ENCODE measurements around the gene ASB6.

The ASB6 gene, protein sequence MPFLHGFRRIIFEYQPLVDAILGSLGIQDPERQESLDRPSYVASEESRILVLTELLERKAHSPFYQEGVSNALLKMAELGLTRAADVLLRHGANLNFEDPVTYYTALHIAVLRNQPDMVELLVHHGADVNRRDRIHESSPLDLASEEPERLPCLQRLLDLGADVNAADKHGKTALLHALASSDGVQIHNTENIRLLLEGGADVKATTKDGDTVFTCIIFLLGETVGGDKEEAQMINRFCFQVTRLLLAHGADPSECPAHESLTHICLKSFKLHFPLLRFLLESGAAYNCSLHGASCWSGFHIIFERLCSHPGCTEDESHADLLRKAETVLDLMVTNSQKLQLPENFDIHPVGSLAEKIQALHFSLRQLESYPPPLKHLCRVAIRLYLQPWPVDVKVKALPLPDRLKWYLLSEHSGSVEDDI

DNA sequence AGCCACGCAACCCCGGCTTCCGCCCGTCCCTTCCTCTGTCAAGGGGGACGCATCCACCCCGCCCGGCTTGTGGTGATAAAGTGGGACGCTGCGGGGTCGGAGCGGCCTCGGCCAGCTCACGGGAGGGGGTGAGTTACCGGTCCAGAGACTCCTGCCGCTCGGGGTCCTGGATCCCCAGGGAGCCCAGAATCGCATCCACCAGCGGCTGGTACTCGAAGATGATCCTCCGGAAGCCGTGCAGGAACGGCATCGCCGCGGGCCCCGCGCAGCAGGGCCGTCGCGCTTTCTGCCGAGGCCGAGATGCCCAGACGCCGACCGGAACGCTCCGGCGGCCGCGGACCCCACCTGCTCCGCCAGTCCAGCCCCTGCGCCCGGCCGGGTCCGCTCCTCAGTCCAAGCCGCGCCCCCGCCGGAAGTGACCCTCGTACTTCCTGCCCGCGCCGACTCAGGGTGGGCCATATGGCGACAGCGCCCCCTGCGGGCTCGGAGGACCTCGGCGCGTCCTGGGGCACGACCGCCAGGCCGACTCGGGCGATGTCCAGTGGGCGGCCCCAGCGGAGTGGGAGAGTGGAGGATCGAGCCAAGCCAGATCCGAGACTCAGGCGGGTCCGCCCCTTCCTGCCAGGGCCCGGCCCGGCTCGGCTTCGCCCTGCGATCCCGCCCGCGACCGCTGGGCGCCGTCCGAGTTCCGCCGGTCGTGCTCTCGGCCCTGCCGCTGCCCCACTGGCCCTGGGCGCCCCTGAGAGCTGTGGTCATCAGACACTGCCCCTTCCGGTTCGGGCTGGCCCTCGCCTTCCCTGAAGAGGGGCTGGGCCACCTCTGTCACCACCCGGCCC is at the start of gene ASB6:
TSS of gene ASB6 (minus strand) at position 402 of the 836 bp plus-strand sequence. CDS start at position 250, 152 bp downstream.
- peak within 1 kb of the TSS; percentile 85 for H3K4me3 ChIP-seq (ENCODE audit: low read length)
- TF ChIP-seq, protein P1, sequence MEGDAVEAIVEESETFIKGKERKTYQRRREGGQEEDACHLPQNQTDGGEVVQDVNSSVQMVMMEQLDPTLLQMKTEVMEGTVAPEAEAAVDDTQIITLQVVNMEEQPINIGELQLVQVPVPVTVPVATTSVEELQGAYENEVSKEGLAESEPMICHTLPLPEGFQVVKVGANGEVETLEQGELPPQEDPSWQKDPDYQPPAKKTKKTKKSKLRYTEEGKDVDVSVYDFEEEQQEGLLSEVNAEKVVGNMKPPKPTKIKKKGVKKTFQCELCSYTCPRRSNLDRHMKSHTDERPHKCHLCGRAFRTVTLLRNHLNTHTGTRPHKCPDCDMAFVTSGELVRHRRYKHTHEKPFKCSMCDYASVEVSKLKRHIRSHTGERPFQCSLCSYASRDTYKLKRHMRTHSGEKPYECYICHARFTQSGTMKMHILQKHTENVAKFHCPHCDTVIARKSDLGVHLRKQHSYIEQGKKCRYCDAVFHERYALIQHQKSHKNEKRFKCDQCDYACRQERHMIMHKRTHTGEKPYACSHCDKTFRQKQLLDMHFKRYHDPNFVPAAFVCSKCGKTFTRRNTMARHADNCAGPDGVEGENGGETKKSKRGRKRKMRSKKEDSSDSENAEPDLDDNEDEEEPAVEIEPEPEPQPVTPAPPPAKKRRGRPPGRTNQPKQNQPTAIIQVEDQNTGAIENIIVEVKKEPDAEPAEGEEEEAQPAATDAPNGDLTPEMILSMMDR (IDR thresholded peaks at IDR 0.05; ENCODE audit: insufficient read depth, low read depth, low read length, missing control alignments): peak; percentile 56
- DNase-seq (ENCODE audit: low read depth): peak; percentile 93

DNA sequence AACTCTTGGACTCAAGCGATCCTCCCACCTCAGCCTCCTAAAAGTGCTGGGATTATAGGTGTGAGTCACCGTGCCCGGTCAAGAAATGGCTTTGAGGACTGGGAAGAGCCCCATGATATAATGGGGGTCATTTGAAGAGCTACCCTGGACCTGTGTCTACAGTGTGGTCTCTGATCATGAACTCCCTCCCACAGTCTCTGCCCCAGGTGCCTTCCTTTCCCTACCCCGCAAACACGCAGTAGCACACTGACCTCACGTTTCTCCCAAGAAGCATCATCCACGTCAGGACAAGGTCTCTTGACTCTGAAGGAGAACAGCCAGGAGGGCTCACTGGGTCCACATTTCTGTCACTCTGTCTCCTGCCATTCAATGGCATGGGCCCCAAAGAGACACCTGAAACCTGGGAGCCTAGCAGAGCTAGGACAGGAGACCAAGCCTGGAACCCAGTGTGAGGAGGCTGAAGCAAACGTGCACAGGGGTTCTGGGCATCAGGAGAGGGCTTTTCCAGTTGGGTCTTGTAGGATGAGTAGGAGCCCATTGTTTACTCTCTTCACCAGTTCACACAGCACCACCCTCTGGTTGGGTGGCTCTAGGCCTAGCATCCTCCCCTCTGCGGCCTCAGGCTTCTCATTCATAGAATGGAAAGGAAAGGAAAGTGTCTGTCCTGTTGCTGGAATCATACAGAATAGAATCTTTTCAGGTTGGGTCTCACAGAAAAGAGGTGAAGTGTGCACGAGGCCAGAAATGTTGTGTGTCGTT is 46.5 kb upstream of the ASB6 start:
- DNase-seq (ENCODE audit: low read depth): no peak
- TF ChIP-seq, protein P1 (IDR thresholded peaks at IDR 0.05; ENCODE audit: insufficient read depth, low read depth, low read length, missing control alignments): no peak
- H3K4me3 ChIP-seq (ENCODE audit: low read length): no peak overlapping the region

DNA sequence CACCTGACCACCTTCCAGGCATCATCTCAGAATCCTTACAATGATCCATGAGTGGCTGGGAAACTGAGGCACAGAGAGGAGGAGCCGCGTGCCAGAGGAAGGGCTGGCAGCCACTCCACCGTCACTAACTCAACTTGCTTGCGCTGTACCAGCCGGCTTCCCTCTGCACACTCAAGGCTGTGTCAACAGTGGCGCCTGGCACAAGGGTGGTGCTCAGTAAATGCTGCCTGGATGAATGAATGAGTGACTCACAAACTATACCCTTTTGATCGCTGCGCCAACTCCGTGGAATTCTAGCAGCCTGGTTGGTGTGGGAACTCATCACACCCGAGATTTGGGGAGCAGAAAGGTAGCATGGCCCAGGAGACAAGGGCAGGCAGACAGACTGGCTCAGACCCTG is 45.4 kb upstream of the ASB6 start:
- H3K4me3 ChIP-seq (ENCODE audit: low read length): no peak overlapping the region

DNA sequence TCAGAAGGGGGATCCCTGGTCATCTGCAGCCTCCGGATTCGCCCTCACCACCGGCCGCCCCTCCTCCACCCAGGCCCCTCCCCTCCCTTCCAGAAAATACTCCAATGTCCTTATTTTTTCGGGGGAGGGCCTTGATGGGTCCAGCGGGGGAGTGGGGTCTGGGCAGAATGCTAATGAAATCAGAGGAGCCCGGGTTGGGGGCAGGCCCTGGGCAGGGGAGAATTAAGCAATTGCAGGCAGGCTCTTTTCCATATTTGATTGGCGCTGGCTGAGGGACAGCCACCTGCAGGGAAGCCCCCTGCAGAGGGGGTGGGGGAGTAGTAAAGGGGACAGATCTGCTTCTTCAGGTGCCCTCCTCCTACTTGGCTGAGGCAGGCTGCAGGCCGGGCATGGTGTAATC is 44.8 kb upstream of the ASB6 start:
- H3K4me3 ChIP-seq (ENCODE audit: low read length): no peak overlapping the region
- TF ChIP-seq, protein P1 (IDR thresholded peaks at IDR 0.05; ENCODE audit: insufficient read depth, low read depth, low read length, missing control alignments): no peak
- no peak for DNase-seq (ENCODE audit: low read depth)

More for the DNA sequence above, 45.4 kb upstream of the ASB6 start:
- TF ChIP-seq, protein P1 (IDR thresholded peaks at IDR 0.05; ENCODE audit: insufficient read depth, low read depth, low read length, missing control alignments): no peak
- peak; percentile 78 for DNase-seq (ENCODE audit: low read depth)

DNA sequence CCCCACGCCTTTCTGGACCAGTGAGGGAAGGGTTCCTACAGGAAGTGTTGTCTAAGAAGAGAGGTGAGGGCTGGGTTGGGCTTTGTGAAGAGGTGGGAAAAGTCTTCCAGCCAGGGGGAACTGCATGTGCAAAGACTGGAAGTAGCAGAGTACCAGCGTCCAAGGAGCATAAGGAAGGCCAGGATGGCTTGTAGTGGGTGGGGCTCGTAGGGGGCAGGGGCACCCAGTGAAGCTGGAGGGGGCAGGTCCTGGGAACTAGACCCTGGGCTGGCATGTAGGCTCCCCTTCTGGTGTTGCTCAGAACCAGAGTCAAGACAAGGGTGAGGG is 43.9 kb upstream of the ASB6 start:
- TF ChIP-seq, protein P1 (IDR thresholded peaks at IDR 0.05; ENCODE audit: insufficient read depth, low read depth, low read length, missing control alignments): no peak
- no peak for DNase-seq (ENCODE audit: low read depth)
- no peak overlapping the region for H3K4me3 ChIP-seq (ENCODE audit: low read length)

DNA sequence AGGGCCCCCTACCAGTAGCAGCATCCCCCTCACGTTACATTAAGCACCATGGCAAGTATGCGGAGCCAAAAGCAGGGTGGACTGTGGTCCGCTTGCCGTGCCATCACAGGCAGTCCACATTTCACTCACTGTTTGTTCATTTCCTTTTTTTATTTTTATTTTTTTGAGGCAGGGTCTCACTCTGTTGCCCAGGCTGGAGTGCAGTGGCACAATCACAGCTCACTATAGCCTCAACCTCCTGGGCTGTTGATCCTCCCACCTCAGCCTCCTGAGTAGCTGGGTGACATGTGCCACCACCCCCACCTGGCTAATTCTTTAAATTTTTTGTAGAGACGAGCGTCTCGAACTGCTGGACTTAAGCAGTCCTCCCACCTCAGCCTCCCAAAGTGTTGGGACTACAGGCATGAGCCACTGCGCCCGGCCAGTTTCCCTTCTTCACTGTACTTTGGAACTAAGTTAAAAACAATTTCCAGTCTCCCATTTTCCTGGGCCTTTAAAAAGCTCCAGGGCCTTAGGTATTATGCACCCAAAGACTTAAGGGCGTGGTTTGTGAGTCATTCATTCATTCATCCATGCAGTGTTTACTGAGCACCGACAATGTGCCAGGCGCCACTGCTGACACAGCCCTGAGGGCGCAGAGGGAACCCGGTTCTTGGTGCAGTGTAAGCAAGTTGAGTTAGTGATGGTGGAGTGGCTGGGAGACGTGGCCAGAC is 43.4 kb upstream of the ASB6 start:
- TF ChIP-seq, protein P1 (IDR thresholded peaks at IDR 0.05; ENCODE audit: insufficient read depth, low read depth, low read length, missing control alignments): no peak
- no peak overlapping the region for H3K4me3 ChIP-seq (ENCODE audit: low read length)
- DNase-seq (ENCODE audit: low read depth): peak; percentile 97

Measured in epithelial cell of esophagus (primary cell).